SK-N-SH (cell line): ENCODE measurements around the gene CC2D1B. TPM values are rescaled to one million over a fixed set of nuclear protein-coding genes. Genes with fewer than 3 reads are reported as not detected.

ENCODE experiments used
- CTCF ChIA-PET: fragments of 300-600, 350-600 bp; formaldehyde crosslinking; extraction: SDS; loops from one replicate; lab custom pipeline; 2021; lab: Yijun Ruan, JAX
- POLR2A ChIA-PET: fragments of 350-600 bp; sonication (Branson Sonifier 250); formaldehyde crosslinking; extraction: SDS; loops from one replicate; lab custom pipeline; 2020; ENCODE audit warnings: antibody characterized with exemption, inconsistent platforms; lab: Yijun Ruan, JAX
- DNase-seq: peaks from one replicate; pipeline ENCODE4 v3.0.0; 2012
- H2AFZ ChIP-seq: fragments of 200-600 bp; sonication (generic); 2 replicates; pipeline ENCODE4 v1.8.1; 2016; ENCODE audit warnings: antibody characterized with exemption, mild to moderate bottlenecking, low read depth
- H3F3A ChIP-seq: fragments of 200-600 bp; sonication (generic); replicated peaks from 2 replicates; pipeline ENCODE3; 2016; ENCODE audit warnings: antibody characterized with exemption, mild to moderate bottlenecking; ENCODE audit not compliant: insufficient read depth
- H3K27ac ChIP-seq, 2 experiments: fragments of 200-500 bp in 1 of 2; fragments of 200-600 bp in 1 of 2; sonication (Bioruptor generic) in 1 of 2; sonication (generic), shearing (Covaris generic) in 1 of 2; 2 replicates each; pipeline versions ENCODE4 v1.5.1 to v1.6.1; 2014 to 2016; ENCODE audit warnings: low read depth in 2 of 2, inconsistent platforms in 1 of 2, low read length in 1 of 2, mild to moderate bottlenecking in 1 of 2, mixed read lengths in 1 of 2
- H3K27me3 ChIP-seq: fragments of 200-600 bp; sonication (generic), shearing (Covaris generic); 2 replicates; pipeline ENCODE4 v1.6.1; 2016; ENCODE audit warnings: mixed run types; ENCODE audit not compliant: insufficient read depth
- H3K36me3 ChIP-seq, 2 experiments: fragments of 200-500 bp in 1 of 2; fragments of 200-600 bp in 1 of 2; sonication (Bioruptor generic) in 1 of 2; sonication (generic) in 1 of 2; replicated peaks in 1 of 2; 2 replicates each; pipeline versions ENCODE3 to v1.5.1; 2014 to 2016; ENCODE audit warnings: low read length in 1 of 2, mild to moderate bottlenecking in 1 of 2; ENCODE audit not compliant: insufficient read depth in 2 of 2, control insufficient read depth in 1 of 2
- H3K4me1 ChIP-seq, 2 experiments: fragments of 200-500 bp in 1 of 2; fragments of 200-600 bp in 1 of 2; sonication (Bioruptor generic) in 1 of 2; sonication (generic), shearing (Covaris generic) in 1 of 2; 2 replicates each; pipeline versions ENCODE4 v1.5.1 to v1.6.1; 2014 to 2016; ENCODE audit warnings: low read depth in 1 of 2, low read length in 1 of 2, mixed run types in 1 of 2; ENCODE audit not compliant: insufficient read depth in 2 of 2, control insufficient read depth in 1 of 2
- H3K4me2 ChIP-seq: fragments of 200-600 bp; sonication (generic), shearing (Covaris generic); 2 replicates; pipeline ENCODE4 v1.6.1; 2017; ENCODE audit warnings: mixed run types
- H3K4me3 ChIP-seq, 2 experiments: fragments of 200-500 bp in 1 of 2; fragments of 200-600 bp in 1 of 2; sonication (Bioruptor generic) in 1 of 2; sonication (generic), shearing (Covaris generic) in 1 of 2; 2 replicates each; pipeline versions ENCODE4 v1.5.1 to v1.8.1; 2014 to 2016; ENCODE audit warnings: low read depth in 2 of 2, inconsistent platforms in 1 of 2, low read length in 1 of 2, mild to moderate bottlenecking in 1 of 2, mixed read lengths in 1 of 2, moderate library complexity in 1 of 2
- H3K79me2 ChIP-seq: fragments of 200-600 bp; sonication (generic); 2 replicates; pipeline ENCODE4 v1.8.1; 2017; ENCODE audit warnings: mild to moderate bottlenecking; ENCODE audit not compliant: insufficient read depth
- H3K9ac ChIP-seq: fragments of 200-600 bp; sonication (generic); 2 replicates; pipeline ENCODE4 v1.6.1; 2017; ENCODE audit warnings: mixed run types
- H3K9me2 ChIP-seq: fragments of 200-600 bp; sonication (generic); 2 replicates; pipeline ENCODE4 v1.6.1; 2017; ENCODE audit warnings: mixed run types
- H3K9me3 ChIP-seq: fragments of 200-600 bp; sonication (generic); 2 replicates; pipeline ENCODE4 v1.6.1; 2017; ENCODE audit warnings: mixed run types, mild to moderate bottlenecking, moderate library complexity
- H4K20me1 ChIP-seq: fragments of 200-600 bp; sonication (generic); 2 replicates; pipeline ENCODE4 v1.6.1; 2017; ENCODE audit warnings: mild to moderate bottlenecking, mixed run types; ENCODE audit not compliant: insufficient read depth
- FOSL2 ChIP-seq: IDR thresholded peaks from 2 replicates; pipeline ENCODE4 v1.4.0; 2012; ENCODE audit warnings: low read depth, mild to moderate bottlenecking, moderate library complexity, borderline replicate concordance
- FOXJ3 ChIP-seq: sonication (generic); formaldehyde crosslinking; IDR thresholded peaks from 2 replicates; pipeline ENCODE4 v1.5.1; 2020; ENCODE audit warnings: mild to moderate bottlenecking, missing genetic modification reagents
- FOXM1 ChIP-seq: IDR thresholded peaks from 2 replicates; pipeline ENCODE4 v1.4.0; 2012; ENCODE audit warnings: low read depth, mild to moderate bottlenecking
- NFIC ChIP-seq: IDR thresholded peaks from 2 replicates; pipeline ENCODE4 v1.4.0; 2012; ENCODE audit warnings: borderline replicate concordance
- POLR2AphosphoS5 ChIP-seq: IDR thresholded peaks from 2 replicates; pipeline ENCODE4 v1.6.1; 2012; ENCODE audit warnings: low read depth, low read length
- RAD21 ChIP-seq: IDR thresholded peaks from 2 replicates; pipeline ENCODE4 v1.6.1; 2012; ENCODE audit warnings: mild to moderate bottlenecking, low read length
- RXRA ChIP-seq: IDR thresholded peaks from 2 replicates; pipeline ENCODE4 v1.4.0; 2012; ENCODE audit warnings: low read depth, mild to moderate bottlenecking, borderline replicate concordance
- TEAD4 ChIP-seq: IDR thresholded peaks from 2 replicates; pipeline ENCODE4 v1.4.0; 2012; ENCODE audit warnings: mild to moderate bottlenecking, borderline replicate concordance; ENCODE audit not compliant: insufficient read depth
- YY1 ChIP-seq: IDR thresholded peaks from 2 replicates; pipeline ENCODE4 v1.4.0; 2012; ENCODE audit warnings: low read depth, mild to moderate bottlenecking
- WGBS: methylation state at CpG from one replicate; pipeline ENCODE4 v1.1.6; 2017; ENCODE audit warnings: low lambda C conversion rate; 5-methylcytosine and 5-hydroxymethylcytosine counted together
- polyA plus RNA-seq, 3 experiments: library from polyadenylated mRNA; depleted of rRNA; stranded (reverse); fragments of >200 nt; gene quantifications; 2 replicates each; pipeline ENCODE4 v1.2.3, GENCODE V29; 2012
- TF ChIP-seq, protein P1 (sequence below): IDR thresholded peaks from 2 replicates; pipeline ENCODE4 v1.6.1; 2012; ENCODE audit warnings: mild to moderate bottlenecking, low read depth, low read length, moderate library complexity
- TF ChIP-seq, protein P2 (sequence below): IDR thresholded peaks from 2 replicates; pipeline ENCODE4 v1.4.0; 2012; ENCODE audit warnings: low read depth, borderline replicate concordance
- TF ChIP-seq, protein P3 (sequence below): IDR thresholded peaks from 2 replicates; pipeline ENCODE4; 2012
- TF ChIP-seq, protein P4 (sequence below): fragments of 200-600 bp; sonication (generic); IDR thresholded peaks from 2 replicates; pipeline ENCODE4 v1.6.1; 2017; ENCODE audit warnings: antibody characterized with exemption, mild to moderate bottlenecking, moderate library complexity
- TF ChIP-seq, protein P5 (sequence below): fragments of 150-350 bp; IDR thresholded peaks from 2 replicates; pipeline ENCODE4 v1.6.1; 2016; ENCODE audit warnings: mild to moderate bottlenecking, low read depth, low read length
- TF ChIP-seq, protein P6 (sequence below): IDR thresholded peaks from 2 replicates; pipeline ENCODE4 v1.4.0; 2012; ENCODE audit warnings: low read depth

The CC2D1B gene
- polyA plus RNA-seq, 1 of the 3 experiments (the other 2 are of a cell fraction) = 18.7 TPM

DNA sequence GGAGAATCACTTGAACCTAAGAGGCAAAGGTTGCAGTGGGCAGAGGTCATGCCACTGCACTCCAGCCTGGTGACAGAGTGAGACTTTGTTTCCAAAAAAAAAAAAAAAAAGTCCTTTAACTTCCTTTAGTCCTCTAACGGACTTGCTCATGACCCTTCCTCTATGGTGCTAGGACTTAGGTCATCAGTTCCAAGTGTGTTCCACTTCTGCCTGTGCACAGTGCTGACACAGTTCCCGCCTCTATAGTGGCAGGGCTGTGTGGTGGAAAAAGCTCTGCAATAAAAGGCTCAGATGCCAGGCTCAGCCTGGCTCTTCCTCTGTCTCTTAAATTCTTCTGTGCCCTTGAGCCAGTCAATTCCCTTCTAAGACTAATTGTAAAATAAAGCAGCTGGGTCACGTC, 22.0 kb downstream of the CC2D1B start (continued):
- TF ChIP-seq, protein P1, sequence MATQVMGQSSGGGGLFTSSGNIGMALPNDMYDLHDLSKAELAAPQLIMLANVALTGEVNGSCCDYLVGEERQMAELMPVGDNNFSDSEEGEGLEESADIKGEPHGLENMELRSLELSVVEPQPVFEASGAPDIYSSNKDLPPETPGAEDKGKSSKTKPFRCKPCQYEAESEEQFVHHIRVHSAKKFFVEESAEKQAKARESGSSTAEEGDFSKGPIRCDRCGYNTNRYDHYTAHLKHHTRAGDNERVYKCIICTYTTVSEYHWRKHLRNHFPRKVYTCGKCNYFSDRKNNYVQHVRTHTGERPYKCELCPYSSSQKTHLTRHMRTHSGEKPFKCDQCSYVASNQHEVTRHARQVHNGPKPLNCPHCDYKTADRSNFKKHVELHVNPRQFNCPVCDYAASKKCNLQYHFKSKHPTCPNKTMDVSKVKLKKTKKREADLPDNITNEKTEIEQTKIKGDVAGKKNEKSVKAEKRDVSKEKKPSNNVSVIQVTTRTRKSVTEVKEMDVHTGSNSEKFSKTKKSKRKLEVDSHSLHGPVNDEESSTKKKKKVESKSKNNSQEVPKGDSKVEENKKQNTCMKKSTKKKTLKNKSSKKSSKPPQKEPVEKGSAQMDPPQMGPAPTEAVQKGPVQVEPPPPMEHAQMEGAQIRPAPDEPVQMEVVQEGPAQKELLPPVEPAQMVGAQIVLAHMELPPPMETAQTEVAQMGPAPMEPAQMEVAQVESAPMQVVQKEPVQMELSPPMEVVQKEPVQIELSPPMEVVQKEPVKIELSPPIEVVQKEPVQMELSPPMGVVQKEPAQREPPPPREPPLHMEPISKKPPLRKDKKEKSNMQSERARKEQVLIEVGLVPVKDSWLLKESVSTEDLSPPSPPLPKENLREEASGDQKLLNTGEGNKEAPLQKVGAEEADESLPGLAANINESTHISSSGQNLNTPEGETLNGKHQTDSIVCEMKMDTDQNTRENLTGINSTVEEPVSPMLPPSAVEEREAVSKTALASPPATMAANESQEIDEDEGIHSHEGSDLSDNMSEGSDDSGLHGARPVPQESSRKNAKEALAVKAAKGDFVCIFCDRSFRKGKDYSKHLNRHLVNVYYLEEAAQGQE = no peak
- no peak for TF ChIP-seq YY1
- TF ChIP-seq, protein P2, sequence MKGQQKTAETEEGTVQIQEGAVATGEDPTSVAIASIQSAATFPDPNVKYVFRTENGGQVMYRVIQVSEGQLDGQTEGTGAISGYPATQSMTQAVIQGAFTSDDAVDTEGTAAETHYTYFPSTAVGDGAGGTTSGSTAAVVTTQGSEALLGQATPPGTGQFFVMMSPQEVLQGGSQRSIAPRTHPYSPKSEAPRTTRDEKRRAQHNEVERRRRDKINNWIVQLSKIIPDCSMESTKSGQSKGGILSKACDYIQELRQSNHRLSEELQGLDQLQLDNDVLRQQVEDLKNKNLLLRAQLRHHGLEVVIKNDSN = no peak

DNA sequence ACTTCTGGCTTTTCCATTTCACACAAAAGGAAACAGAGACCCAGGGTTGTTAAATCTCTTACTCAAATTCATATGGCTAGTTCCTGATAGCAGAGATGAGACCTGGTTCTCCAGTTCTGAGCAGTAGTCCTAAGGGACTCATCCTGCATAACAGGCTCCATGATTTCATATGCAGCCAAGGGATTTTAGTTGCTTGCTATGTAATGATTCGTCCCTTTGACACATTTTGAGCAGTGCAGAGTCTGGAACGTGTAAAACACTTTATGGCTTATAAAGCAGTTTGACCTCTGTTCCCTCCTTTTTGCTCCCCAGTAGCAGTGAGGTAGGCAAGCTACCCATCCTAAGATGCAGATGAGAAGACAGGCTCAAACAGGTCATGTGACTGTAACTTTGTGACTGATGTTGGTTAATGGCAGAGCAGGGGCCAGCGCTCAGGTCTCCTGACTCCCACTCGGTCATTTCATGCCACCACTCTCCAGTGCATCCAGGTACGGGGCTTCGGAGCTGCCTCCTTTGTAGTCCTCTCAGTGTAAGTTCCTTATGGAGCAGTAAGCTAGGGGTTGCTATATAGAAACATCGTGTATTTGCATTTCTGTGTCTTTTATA, 24.2 kb downstream of the CC2D1B start:
- no peak overlapping the region for H3K4me3 ChIP-seq
- no peaks in the 10 kb centered on the region for H3K9me3 ChIP-seq
- POLR2A ChIA-PET = no interaction called here
- CTCF ChIA-PET = interaction anchor here (1.0 kb wide), 1 partner anchor 10 kb away, joined by 3 read pairs; no protein-coding TSS in a partner anchor
- no peaks in the 10 kb centered on the region for H3K9me2 ChIP-seq
- H3K9ac ChIP-seq = no peak overlapping the region
- no peak for DNase-seq
- H3K27me3 ChIP-seq = no peaks in the 10 kb centered on the region
- 96% methylated on average over 6 of the region's 7 CpGs for WGBS
- H3K79me2 ChIP-seq = no peaks in the 10 kb centered on the region
- no peaks in the 10 kb centered on the region for H3F3A ChIP-seq
- no peak overlapping the region for H3K27ac ChIP-seq
- H3K4me1 ChIP-seq = no peaks in the 10 kb centered on the region
- H3K4me2 ChIP-seq = no peak overlapping the region
- H2AFZ ChIP-seq = no peak overlapping the region
- H4K20me1 ChIP-seq = no peaks in the 10 kb centered on the region
- peaks cover 17 to 21% of the 10 kb centered on the region in 2 experiments for H3K36me3 ChIP-seq
- no peak for TF ChIP-seq FOXM1
- no peak for TF ChIP-seq RXRA
- TF ChIP-seq, protein P2 = no peak
- TF ChIP-seq FOXJ3 (CRISPR knock-in tag) = no peak
- no peak for TF ChIP-seq YY1
- TF ChIP-seq, protein P1 = no peak
- TF ChIP-seq, protein P3, sequence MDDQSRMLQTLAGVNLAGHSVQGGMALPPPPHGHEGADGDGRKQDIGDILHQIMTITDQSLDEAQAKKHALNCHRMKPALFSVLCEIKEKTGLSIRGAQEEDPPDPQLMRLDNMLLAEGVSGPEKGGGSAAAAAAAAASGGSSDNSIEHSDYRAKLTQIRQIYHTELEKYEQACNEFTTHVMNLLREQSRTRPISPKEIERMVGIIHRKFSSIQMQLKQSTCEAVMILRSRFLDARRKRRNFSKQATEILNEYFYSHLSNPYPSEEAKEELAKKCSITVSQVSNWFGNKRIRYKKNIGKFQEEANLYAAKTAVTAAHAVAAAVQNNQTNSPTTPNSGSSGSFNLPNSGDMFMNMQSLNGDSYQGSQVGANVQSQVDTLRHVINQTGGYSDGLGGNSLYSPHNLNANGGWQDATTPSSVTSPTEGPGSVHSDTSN = no peak
- TF ChIP-seq TEAD4 = no peak
- no peak for TF ChIP-seq POLR2AphosphoS5
- TF ChIP-seq, protein P4, sequence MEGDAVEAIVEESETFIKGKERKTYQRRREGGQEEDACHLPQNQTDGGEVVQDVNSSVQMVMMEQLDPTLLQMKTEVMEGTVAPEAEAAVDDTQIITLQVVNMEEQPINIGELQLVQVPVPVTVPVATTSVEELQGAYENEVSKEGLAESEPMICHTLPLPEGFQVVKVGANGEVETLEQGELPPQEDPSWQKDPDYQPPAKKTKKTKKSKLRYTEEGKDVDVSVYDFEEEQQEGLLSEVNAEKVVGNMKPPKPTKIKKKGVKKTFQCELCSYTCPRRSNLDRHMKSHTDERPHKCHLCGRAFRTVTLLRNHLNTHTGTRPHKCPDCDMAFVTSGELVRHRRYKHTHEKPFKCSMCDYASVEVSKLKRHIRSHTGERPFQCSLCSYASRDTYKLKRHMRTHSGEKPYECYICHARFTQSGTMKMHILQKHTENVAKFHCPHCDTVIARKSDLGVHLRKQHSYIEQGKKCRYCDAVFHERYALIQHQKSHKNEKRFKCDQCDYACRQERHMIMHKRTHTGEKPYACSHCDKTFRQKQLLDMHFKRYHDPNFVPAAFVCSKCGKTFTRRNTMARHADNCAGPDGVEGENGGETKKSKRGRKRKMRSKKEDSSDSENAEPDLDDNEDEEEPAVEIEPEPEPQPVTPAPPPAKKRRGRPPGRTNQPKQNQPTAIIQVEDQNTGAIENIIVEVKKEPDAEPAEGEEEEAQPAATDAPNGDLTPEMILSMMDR = no peak
- no peak for TF ChIP-seq NFIC
- TF ChIP-seq, protein P5, sequence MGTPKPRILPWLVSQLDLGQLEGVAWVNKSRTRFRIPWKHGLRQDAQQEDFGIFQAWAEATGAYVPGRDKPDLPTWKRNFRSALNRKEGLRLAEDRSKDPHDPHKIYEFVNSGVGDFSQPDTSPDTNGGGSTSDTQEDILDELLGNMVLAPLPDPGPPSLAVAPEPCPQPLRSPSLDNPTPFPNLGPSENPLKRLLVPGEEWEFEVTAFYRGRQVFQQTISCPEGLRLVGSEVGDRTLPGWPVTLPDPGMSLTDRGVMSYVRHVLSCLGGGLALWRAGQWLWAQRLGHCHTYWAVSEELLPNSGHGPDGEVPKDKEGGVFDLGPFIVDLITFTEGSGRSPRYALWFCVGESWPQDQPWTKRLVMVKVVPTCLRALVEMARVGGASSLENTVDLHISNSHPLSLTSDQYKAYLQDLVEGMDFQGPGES = no peak
- TF ChIP-seq RAD21 = no peak
- TF ChIP-seq, protein P6, sequence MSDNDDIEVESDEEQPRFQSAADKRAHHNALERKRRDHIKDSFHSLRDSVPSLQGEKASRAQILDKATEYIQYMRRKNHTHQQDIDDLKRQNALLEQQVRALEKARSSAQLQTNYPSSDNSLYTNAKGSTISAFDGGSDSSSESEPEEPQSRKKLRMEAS = no peak
- TF ChIP-seq FOSL2 = no peak
